IPS-NIHi11 (cell line): ENCODE measurements around the gene TM4SF1.
"Not testable (repeated sequence)": the region's sequence is repeated elsewhere in the genome, so short reads cannot be mapped to it uniquely, and the experiment has no call there.

Experiments used
- DNase-seq: peaks from one replicate; pipeline ENCODE4 v3.0.0; 2012; ENCODE audit warnings: mixed read lengths, low spot score

TM4SF1 gene

GRCh38 chr3:149343951-149344350 is 33.5 kb downstream of the TM4SF1 start:
- DNase-seq, result no peak

GRCh38 chr3:149342413-149343380 is 34.8 kb downstream of the TM4SF1 start:
- DNase-seq, result no peak

GRCh38 chr3:149340310-149340933 is 37.0 kb downstream of the TM4SF1 start:
- DNase-seq, result no peak

- DNase-seq, result peak; percentile 68
Observed at GRCh38 chr3:149339931-149340309, 37.5 kb downstream of the TM4SF1 start.

GRCh38 chr3:149337486-149337885 is 40.0 kb downstream of the TM4SF1 start:
- not testable (repeated sequence) for DNase-seq

- DNase-seq, result no peak
Observed at GRCh38 chr3:149336925-149337324, 40.5 kb downstream of the TM4SF1 start.

GRCh38 chr3:149333176-149333859 is 44.1 kb downstream of the TM4SF1 start, which contains the start of gene TM4SF18:
Gene TM4SF18, minus strand, starts transcription at chr3:149333636. Its CDS starts 254 bp downstream, at chr3:149333382.
- DNase-seq, result no peak

GRCh38 chr3:149332771-149333170 is 44.7 kb downstream of the TM4SF1 start:
- DNase-seq, result no peak

GRCh38 chr3:149332227-149332765 is 45.2 kb downstream of the TM4SF1 start:
- no peak for DNase-seq

- DNase-seq, result no peak
Observed at GRCh38 chr3:149331396-149331795, 46.1 kb downstream of the TM4SF1 start.

GRCh38 chr3:149330609-149331331 is 46.7 kb downstream of the TM4SF1 start:
- DNase-seq, result no peak

GRCh38 chr3:149327156-149327555 is 50.3 kb downstream of the TM4SF1 start:
- no peak for DNase-seq

GRCh38 chr3:149325581-149325980 is 51.9 kb downstream of the TM4SF1 start:
- no peak for DNase-seq

- DNase-seq, result no peak
Observed at GRCh38 chr3:149324332-149324731, 53.1 kb downstream of the TM4SF1 start.

- no peak for DNase-seq
Observed at GRCh38 chr3:149321640-149322039, 55.8 kb downstream of the TM4SF1 start.

- no peak for DNase-seq
Observed at GRCh38 chr3:149321136-149321535, 56.3 kb downstream of the TM4SF1 start.

- DNase-seq, result peak; percentile 34
Observed at GRCh38 chr3:149319750-149320149, 57.7 kb downstream of the TM4SF1 start.
